Natural killer cell (primary cell): ENCODE measurements around the gene CPNE4. TPM values are rescaled to one million over a fixed set of nuclear protein-coding genes. Genes with fewer than 3 reads are reported as not detected.

ENCODE experiments used
- ATAC-seq, 3 donors: fragments of 150-1000 bp in 2 of 3; fragments of 200-7000 bp in 1 of 3; cut with Tn5 transposase; 1 replicate in 1 of 3; 2 replicates in 2 of 3; pipeline ENCODE4 v1.10.0; 2021; ENCODE audit warnings: mild to moderate bottlenecking in 2 of 3, moderate library complexity in 2 of 3
- DNase-seq, 2 donors: peaks; one replicate each; pipeline versions ENCODE4 v3.0.0 to v3.0.0-alpha.2; 2013 to 2021; ENCODE audit warnings: mixed read lengths in 1 of 2
- H3K27ac ChIP-seq: one replicate; pipeline ENCODE4 v1.5.1; 2013; ENCODE audit warnings: mild to moderate bottlenecking, low read length
- H3K27me3 ChIP-seq: one replicate; pipeline ENCODE4 v1.6.1; 2013; ENCODE audit warnings: low read length; ENCODE audit not compliant: control insufficient read depth, insufficient read depth
- H3K36me3 ChIP-seq: one replicate; pipeline ENCODE4 v1.6.1; 2013; ENCODE audit warnings: low read length; ENCODE audit not compliant: control insufficient read depth, insufficient read depth
- H3K4me1 ChIP-seq: one replicate; pipeline ENCODE4 v1.6.1; 2013; ENCODE audit warnings: low read length; ENCODE audit not compliant: control insufficient read depth, insufficient read depth
- H3K4me3 ChIP-seq: one replicate; pipeline ENCODE4 v1.5.1; 2013; ENCODE audit warnings: low read length
- H3K9me3 ChIP-seq: one replicate; pipeline ENCODE4 v1.6.1; 2013; ENCODE audit warnings: low read length; ENCODE audit not compliant: control insufficient read depth, insufficient read depth
- H3K27ac Mint-ChIP-seq, 2 donors: one replicate each; pipeline ENCODE4 v1.8.0; 2022; ENCODE audit warnings: mild to moderate bottlenecking in 2 of 2, mixed read lengths in 2 of 2, moderate library complexity in 1 of 2
- H3K27me3 Mint-ChIP-seq, 2 donors: one replicate each; pipeline ENCODE4 v1.8.0; 2022; ENCODE audit warnings: low read depth in 2 of 2, mixed read lengths in 2 of 2
- H3K36me3 Mint-ChIP-seq: one replicate; pipeline ENCODE4 v1.8.0; 2022; ENCODE audit warnings: mixed read lengths
- H3K4me1 Mint-ChIP-seq, 2 donors: one replicate each; pipeline ENCODE4 v1.8.0; 2022; ENCODE audit warnings: mixed read lengths in 2 of 2
- H3K4me3 Mint-ChIP-seq: one replicate; pipeline ENCODE4 v1.8.0; 2022; ENCODE audit warnings: mild to moderate bottlenecking, moderate library complexity, mixed read lengths
- H3K9me3 Mint-ChIP-seq, 2 donors: one replicate each; pipeline ENCODE4 v1.8.0; 2022; ENCODE audit warnings: mixed read lengths in 2 of 2
- WGBS: methylation state at CpG from one replicate; pipeline ENCODE4 v1.1.7; 2013; ENCODE audit warnings: missing lambda C conversion rate; ENCODE audit not compliant: insufficient coverage; 5-methylcytosine and 5-hydroxymethylcytosine counted together
- intact Hi-C: fragments of 100-400 bp; cut with micrococcal nuclease; formaldehyde crosslinking; loops from one replicate; pipeline ENCODE4 v1.14.2; 2022
- total RNA-seq, 4 donors: library from RNA; stranded (reverse); fragments of 120-200 nt in 1 of 4; gene quantifications; one replicate each; pipeline versions ENCODE4 v1.2.3 to v1.2.4, GENCODE V29; 2013 to 2022
- TF ChIP-seq, protein P1 (sequence below): fragments of 200-600 bp; IDR thresholded peaks from one replicate; pipeline ENCODE4 v1.8.0; 2022; ENCODE audit warnings: antibody characterized with exemption

CPNE4 gene
- total RNA-seq, 3 donors from 2014 or later (not counting 1 experiment from before 2014, with no cell fraction given) = not detected

- TF ChIP-seq, protein P1, sequence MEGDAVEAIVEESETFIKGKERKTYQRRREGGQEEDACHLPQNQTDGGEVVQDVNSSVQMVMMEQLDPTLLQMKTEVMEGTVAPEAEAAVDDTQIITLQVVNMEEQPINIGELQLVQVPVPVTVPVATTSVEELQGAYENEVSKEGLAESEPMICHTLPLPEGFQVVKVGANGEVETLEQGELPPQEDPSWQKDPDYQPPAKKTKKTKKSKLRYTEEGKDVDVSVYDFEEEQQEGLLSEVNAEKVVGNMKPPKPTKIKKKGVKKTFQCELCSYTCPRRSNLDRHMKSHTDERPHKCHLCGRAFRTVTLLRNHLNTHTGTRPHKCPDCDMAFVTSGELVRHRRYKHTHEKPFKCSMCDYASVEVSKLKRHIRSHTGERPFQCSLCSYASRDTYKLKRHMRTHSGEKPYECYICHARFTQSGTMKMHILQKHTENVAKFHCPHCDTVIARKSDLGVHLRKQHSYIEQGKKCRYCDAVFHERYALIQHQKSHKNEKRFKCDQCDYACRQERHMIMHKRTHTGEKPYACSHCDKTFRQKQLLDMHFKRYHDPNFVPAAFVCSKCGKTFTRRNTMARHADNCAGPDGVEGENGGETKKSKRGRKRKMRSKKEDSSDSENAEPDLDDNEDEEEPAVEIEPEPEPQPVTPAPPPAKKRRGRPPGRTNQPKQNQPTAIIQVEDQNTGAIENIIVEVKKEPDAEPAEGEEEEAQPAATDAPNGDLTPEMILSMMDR = no peak
- Histone ChIP-seq H3K9me3 (no peaks in the 10 kb centered on the region), H3K27ac (no peak overlapping the region), H3K27me3 (no peaks in the 10 kb centered on the region), H3K36me3 (no peaks in the 10 kb centered on the region), H3K4me3 (no peak overlapping the region), H3K4me1 (no peaks in the 10 kb centered on the region)
- no peak for DNase-seq
- H3K36me3 Mint-ChIP-seq = no peaks in the 10 kb centered on the region
- H3K4me3 Mint-ChIP-seq = no peak overlapping the region
- no peaks in the 10 kb centered on the region for H3K4me1 Mint-ChIP-seq
- ATAC-seq = no peak
- intact Hi-C loops = no loop called here
- no peaks in the 10 kb centered on the region for H3K9me3 Mint-ChIP-seq
- H3K27ac Mint-ChIP-seq = no peak overlapping the region
- peaks cover 0 to 10% of the 10 kb centered on the region in 2 donors for H3K27me3 Mint-ChIP-seq
Measured at GRCh38 chr3:131608741-131609140, 426.1 kb downstream of the CPNE4 start.

GRCh38 chr3:131608296-131608695 lies 426.5 kb downstream of the CPNE4 start:
- 96% methylated on average over 1 of the region's 1 CpG for WGBS
- intact Hi-C loops = no loop called here
- Mint-ChIP-seq H3K27ac (no peak overlapping the region), H3K4me3 (no peak overlapping the region), H3K4me1 (no peaks in the 10 kb centered on the region), H3K9me3 (no peaks in the 10 kb centered on the region), H3K27me3 (peaks cover 1 to 10% of the 10 kb centered on the region in 2 donors), H3K36me3 (no peaks in the 10 kb centered on the region)
- H3K36me3 ChIP-seq = no peaks in the 10 kb centered on the region
- DNase-seq (no peak), ATAC-seq (peak in 1 of 3 donors; percentile 26)
- no peaks in the 10 kb centered on the region for H3K4me1 ChIP-seq
- TF ChIP-seq, protein P1 = no peak
- no peaks in the 10 kb centered on the region for H3K9me3 ChIP-seq
- no peaks in the 10 kb centered on the region for H3K27me3 ChIP-seq
- no peak overlapping the region for H3K4me3 ChIP-seq
- H3K27ac ChIP-seq = no peak overlapping the region

DNA sequence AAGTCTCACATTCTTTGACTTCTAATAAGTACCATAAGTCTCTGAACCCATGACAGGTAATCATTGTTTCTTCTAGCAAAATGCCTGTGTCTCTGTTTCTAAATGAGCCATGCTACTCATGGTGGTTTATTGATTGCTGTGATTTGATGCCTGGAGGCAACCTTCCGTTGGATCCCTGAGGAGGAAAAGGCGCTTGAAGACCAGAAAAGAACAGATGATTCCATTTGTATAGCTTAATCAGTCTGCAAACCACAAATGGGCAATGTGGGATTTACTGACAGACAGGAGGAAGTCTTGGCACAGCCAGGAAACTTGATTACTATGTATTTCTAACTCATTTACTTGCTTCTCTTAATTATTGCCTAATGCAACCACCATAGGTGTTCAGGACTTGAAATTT lies 428.9 kb downstream of the CPNE4 start:
- no peaks in the 10 kb centered on the region for H3K9me3 Mint-ChIP-seq
- ATAC-seq (no peak), DNase-seq (no peak)
- no peaks in the 10 kb centered on the region for H3K4me1 Mint-ChIP-seq
- peaks cover 8 to 10% of the 10 kb centered on the region in 2 donors for H3K27me3 Mint-ChIP-seq
- H3K36me3 Mint-ChIP-seq = no peaks in the 10 kb centered on the region
- Histone ChIP-seq H3K27me3 (no peaks in the 10 kb centered on the region), H3K4me1 (no peaks in the 10 kb centered on the region), H3K36me3 (no peaks in the 10 kb centered on the region), H3K9me3 (no peaks in the 10 kb centered on the region), H3K4me3 (no peak overlapping the region), H3K27ac (no peak overlapping the region)
- no peak overlapping the region for H3K4me3 Mint-ChIP-seq
- intact Hi-C loops = no loop called here
- TF ChIP-seq, protein P1 = no peak
- no peak overlapping the region for H3K27ac Mint-ChIP-seq
- WGBS = 2% methylated on average over 2 of the region's 2 CpGs

DNA sequence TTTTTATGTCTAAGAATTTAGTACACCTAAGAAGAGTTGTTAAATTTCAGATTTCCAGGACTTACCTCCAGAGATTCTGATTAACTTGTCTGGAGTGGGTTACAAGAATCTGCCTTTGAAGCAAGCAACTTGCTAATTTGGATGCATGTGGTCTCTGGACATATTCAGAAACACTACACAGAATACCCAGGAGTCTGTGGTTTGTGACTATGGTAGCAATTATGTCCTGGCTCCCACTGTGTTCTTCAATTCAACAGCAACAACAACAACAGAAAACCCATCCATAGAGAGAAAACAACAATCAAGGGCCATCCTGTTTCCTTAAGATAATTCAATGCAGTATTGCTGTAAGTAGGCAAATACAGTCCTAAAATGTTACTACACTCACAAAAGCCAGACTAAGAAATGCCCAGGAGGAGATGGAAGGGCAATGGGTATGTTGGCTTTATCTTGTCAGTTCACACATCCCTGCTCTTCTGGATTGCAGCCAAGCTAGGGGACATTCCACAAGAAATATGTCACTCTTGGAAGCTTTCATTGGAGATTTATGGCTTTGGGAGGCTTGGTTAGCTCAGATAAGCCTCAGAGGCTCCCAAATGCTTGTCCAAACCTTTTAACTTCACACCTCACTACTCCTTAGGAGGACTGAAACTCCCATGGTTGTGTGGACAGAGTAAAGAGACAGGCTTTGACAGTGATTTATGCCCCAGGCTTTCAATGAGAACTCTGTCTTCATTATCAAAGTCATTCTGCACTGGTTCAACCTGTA lies 432.6 kb downstream of the CPNE4 start:
- H3K4me3 Mint-ChIP-seq = no peak overlapping the region

More for the DNA sequence above, 432.6 kb downstream of the CPNE4 start:
- TF ChIP-seq, protein P1 = no peak
- Mint-ChIP-seq H3K27me3 (peaks cover 8 to 16% of the 10 kb centered on the region in 2 donors), H3K9me3 (no peaks in the 10 kb centered on the region), H3K4me1 (no peaks in the 10 kb centered on the region), H3K27ac (no peak overlapping the region), H3K36me3 (no peaks in the 10 kb centered on the region)
- no peaks in the 10 kb centered on the region for H3K27me3 ChIP-seq
- H3K36me3 ChIP-seq = no peaks in the 10 kb centered on the region
- intact Hi-C loops = no loop called here
- ATAC-seq (no peak), DNase-seq (no peak)
- no peak overlapping the region for H3K27ac ChIP-seq
- H3K4me3 ChIP-seq = no peak overlapping the region
- H3K4me1 ChIP-seq = no peaks in the 10 kb centered on the region
- H3K9me3 ChIP-seq = no peaks in the 10 kb centered on the region
